Measurements from ENCODE around the gene FKBP11. TPM values are rescaled to one million over a fixed set of nuclear protein-coding genes. Genes with fewer than 3 reads are reported as not detected.

The FKBP11 gene
- total RNA-seq, 2 experiments from 2014 or later, result 96.2 to 100 TPM

DNA sequence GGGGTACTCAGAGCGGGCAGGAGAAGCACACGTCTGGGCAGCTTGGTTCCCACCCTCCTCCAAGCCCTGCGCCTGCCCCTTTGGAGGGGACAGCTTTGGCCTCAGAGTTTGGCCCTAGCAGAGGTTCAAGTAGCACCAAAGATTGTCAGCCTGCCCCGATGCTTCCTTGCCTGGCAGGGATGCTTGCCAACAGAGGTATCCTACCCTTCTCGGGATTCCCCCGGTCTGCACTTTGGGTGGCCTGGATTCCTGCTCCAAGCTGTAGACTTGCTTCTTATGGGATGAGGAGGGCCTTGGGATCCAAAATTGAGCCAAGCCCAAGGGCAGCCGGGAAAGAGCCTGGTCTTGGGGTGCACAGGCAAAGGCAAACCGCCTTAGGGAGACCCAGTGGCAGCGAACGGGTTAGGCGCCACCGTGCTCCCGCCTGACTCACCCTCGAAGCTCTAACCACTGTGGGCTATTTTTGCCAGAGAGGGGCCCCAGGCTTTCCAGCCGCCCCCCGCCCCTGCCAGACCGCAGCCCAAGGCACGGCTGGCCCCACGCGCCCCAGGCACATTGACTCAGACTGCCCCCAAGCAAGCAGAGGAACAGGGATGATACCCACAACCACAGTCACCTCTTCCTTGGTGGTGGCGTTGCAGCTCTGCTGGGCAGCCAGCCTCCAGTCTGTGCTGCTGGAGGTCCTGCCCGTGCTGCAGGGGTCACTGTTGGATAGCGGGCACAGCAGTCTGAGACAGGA, 47.1 kb upstream of the FKBP11 start:
- H3K9me3 Mint-ChIP-seq, result no peaks in the 10 kb centered on the region
- no peak overlapping the region for H3K4me3 Mint-ChIP-seq
- peaks cover 46% of the 10 kb centered on the region for H3K27me3 Mint-ChIP-seq
- H3K4me1 Mint-ChIP-seq (ENCODE audit: low read depth), result peaks cover 51% of the 10 kb centered on the region
- ChIA-PET POLR2A (interaction anchor here (0.8 to 1.6 kb wide), 5 partner anchors 15 to 47 kb away, joined by 3 to 7 read pairs (median 3); partner anchors contain the start of genes ARF3 and FKBP11), CTCF (interaction anchor here (0.6 to 51.8 kb wide), 8 partner anchors 10 to 119 kb away, joined by 3 to 896 read pairs (median 4); partner anchors contain the start of genes ARF3 and DDN)
- intact Hi-C loops (cut with micrococcal nuclease), result no loop called here
- H3K27ac Mint-ChIP-seq, result no peak overlapping the region
- no peaks in the 10 kb centered on the region for H3K36me3 Mint-ChIP-seq (ENCODE audit: low read depth)
- TF ChIP-seq, protein P1, sequence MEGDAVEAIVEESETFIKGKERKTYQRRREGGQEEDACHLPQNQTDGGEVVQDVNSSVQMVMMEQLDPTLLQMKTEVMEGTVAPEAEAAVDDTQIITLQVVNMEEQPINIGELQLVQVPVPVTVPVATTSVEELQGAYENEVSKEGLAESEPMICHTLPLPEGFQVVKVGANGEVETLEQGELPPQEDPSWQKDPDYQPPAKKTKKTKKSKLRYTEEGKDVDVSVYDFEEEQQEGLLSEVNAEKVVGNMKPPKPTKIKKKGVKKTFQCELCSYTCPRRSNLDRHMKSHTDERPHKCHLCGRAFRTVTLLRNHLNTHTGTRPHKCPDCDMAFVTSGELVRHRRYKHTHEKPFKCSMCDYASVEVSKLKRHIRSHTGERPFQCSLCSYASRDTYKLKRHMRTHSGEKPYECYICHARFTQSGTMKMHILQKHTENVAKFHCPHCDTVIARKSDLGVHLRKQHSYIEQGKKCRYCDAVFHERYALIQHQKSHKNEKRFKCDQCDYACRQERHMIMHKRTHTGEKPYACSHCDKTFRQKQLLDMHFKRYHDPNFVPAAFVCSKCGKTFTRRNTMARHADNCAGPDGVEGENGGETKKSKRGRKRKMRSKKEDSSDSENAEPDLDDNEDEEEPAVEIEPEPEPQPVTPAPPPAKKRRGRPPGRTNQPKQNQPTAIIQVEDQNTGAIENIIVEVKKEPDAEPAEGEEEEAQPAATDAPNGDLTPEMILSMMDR (IDR thresholded peaks at IDR 0.05), result no peak
- DNase-seq, result peak; percentile 75
- ATAC-seq, result peak; percentile 38

GRCh38 chr12:48970702-48971334, 45.5 kb upstream of the FKBP11 start:
- ChIA-PET POLR2A (interaction anchor here (0.7 to 2.5 kb wide), 5 partner anchors 9 to 46 kb away, joined by 3 to 5 read pairs (median 3); partner anchors contain the start of genes ARF3 and FKBP11), CTCF (interaction anchor here (1.1 to 51.8 kb wide), 6 partner anchors 8 to 118 kb away, joined by 3 to 896 read pairs (median 14); partner anchors contain the start of genes ARF3, DDN, RND1 and WNT1)
- peak overlapping the region; percentile 50 for H3K4me3 Mint-ChIP-seq
- TF ChIP-seq, protein P1 (IDR thresholded peaks at IDR 0.05), result no peak
- H3K36me3 Mint-ChIP-seq (ENCODE audit: low read depth), result no peaks in the 10 kb centered on the region
- peaks cover 40% of the 10 kb centered on the region for H3K27me3 Mint-ChIP-seq
- ATAC-seq, result no peak
- intact Hi-C loops (cut with micrococcal nuclease), result no loop called here
- no peaks in the 10 kb centered on the region for H3K9me3 Mint-ChIP-seq
- DNase-seq, result no peak
- H3K4me1 Mint-ChIP-seq (ENCODE audit: low read depth), result peaks cover 45% of the 10 kb centered on the region
- H3K27ac Mint-ChIP-seq, result no peak overlapping the region

DNA sequence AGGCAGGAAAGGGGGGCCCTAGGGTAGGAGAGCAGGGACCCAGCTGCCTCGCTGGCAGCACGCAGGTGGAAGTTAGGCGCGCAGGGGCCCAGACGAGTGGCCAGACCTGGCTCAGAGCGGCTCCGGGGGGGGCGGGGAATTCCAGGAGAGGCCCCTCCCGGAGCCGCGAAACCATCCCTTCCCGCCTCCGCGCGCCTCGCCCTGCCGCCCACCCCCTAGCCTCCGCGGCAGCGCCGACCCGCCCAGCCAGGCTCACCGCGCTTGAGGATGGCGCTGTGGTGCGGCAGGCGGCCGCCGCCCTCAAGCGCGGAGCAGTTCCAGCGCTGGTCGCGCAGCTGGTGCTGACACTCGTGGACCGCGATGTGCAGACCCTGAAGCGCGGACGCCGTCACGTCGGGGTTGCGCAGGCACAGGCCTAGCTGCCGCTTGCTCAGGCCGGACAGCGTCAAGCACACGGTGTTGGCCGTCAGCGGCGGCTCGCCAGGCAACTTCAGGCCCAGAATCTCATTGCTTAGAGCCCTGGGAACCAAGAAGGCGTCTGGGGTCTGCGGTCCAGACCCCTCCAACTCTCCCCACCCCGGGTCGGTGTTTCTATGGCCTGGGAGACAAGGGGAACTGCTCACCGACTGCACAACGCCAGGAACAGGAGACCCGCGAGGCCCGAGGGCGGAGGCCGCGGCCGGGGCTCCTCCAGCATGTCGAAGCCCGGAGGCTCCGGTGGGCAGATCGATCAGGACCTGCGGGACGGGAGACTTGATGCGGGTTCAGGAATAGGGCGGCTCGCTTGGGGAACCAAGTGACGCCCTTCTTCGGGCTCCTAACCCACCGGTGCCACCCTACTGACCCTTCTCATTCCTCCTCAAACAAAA, 44.8 kb upstream of the FKBP11 start:
- ChIA-PET POLR2A (interaction anchor here (1.0 to 2.5 kb wide), 3 partner anchors 10 to 45 kb away, joined by 3 to 5 read pairs (median 3); partner anchors contain the start of gene FKBP11), CTCF (interaction anchor here (0.6 to 51.8 kb wide), 11 partner anchors 8 to 122 kb away, joined by 3 to 896 read pairs (median 4); partner anchors contain the start of genes ARF3, DDN, RND1 and WNT1)
- ATAC-seq, result peak; percentile 14
- peak overlapping the region; percentile 17 for H3K4me3 Mint-ChIP-seq
- no peaks in the 10 kb centered on the region for H3K9me3 Mint-ChIP-seq
- peaks cover 34% of the 10 kb centered on the region for H3K27me3 Mint-ChIP-seq
- intact Hi-C loops (cut with micrococcal nuclease), result no loop called here
- peak; percentile 26 for DNase-seq
- H3K36me3 Mint-ChIP-seq (ENCODE audit: low read depth), result no peaks in the 10 kb centered on the region
- H3K4me1 Mint-ChIP-seq (ENCODE audit: low read depth), result peaks cover 48% of the 10 kb centered on the region
- TF ChIP-seq, protein P1 (IDR thresholded peaks at IDR 0.05), result no peak
- no peak overlapping the region for H3K27ac Mint-ChIP-seq

DNA sequence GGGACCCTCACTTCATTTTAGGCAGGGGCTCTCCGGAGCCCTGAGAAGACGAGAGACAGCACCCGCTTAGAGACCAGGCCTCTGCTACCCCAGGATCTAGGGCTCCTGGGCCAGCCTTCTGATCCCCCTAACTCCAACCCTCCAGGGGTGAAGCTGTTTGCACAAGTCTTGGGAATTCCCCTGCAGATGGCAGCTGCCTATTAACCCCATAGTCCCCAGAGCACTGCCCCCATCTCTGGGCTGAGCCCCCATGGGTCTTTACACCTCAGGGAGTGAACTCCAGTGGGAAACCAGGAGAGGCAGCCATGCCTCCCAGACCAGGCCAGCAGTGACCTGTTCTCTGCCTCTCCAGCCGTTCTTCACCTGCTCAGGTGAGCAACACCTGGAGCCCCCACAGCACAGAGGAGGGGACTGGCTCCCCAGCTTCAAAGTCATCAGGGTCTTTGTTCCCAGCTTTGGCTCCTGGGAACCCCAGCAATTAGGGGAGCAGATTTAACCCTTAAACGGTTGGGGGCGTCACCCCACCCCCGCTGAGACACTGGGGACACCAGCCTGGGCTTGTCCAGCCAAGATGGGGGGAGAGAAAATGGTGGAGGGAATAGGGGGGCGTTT, 44.0 kb upstream of the FKBP11 start:
- Mint-ChIP-seq H3K4me1 (ENCODE audit: low read depth) (peaks cover 48% of the 10 kb centered on the region), H3K27me3 (peaks cover 29% of the 10 kb centered on the region), H3K27ac (no peak overlapping the region), H3K9me3 (no peaks in the 10 kb centered on the region), H3K4me3 (no peak overlapping the region), H3K36me3 (ENCODE audit: low read depth) (no peaks in the 10 kb centered on the region)
- ATAC-seq, result no peak
- intact Hi-C loops (cut with micrococcal nuclease), result no loop called here
- DNase-seq, result no peak
- TF ChIP-seq, protein P1 (IDR thresholded peaks at IDR 0.05), result no peak
- ChIA-PET CTCF (interaction anchor here (0.6 to 51.8 kb wide), 14 partner anchors 9 to 123 kb away, joined by 3 to 896 read pairs (median 5); partner anchors contain the start of genes ARF3, DDN, RND1 and WNT1), POLR2A (interaction anchor here (0.8 to 2.6 kb wide), 5 partner anchors 12 to 49 kb away, joined by 3 to 14 read pairs (median 3); partner anchors contain the start of genes ARF3 and FKBP11)
